Left lobe of liver (tissue), 2 donors: Measurements from ENCODE around the gene BEX3. TPM values are rescaled to one million over a fixed set of nuclear protein-coding genes. Genes with fewer than 3 reads are reported as not detected.
A peak's percentile ranks its signal among the peaks of the same experiment; 100 is the strongest.
"Not testable (repeated sequence)": the region's sequence is repeated elsewhere in the genome, so short reads cannot be mapped to it uniquely, and the experiment has no call there.

Experiments used
- ATAC-seq: fragments of 200-7000 bp; cut with Tn5 transposase; one replicate; pipeline ENCODE4 v1.9.1; 2020; ENCODE audit warnings: mild to moderate bottlenecking, moderate library complexity
- DNase-seq: peaks from one replicate; pipeline ENCODE4 v3.0.0-alpha.2; 2020; ENCODE audit warnings: low spot score
- total RNA-seq: library from RNA; stranded (reverse); gene quantifications from one replicate; pipeline ENCODE4 v1.2.1, GENCODE V29; 2021
- donor health status: DM: no; HTN: no; CAD: no; lungs with moderate emphysema.
- donor health status: DM: no; HTN: yes; CAD: no.

The BEX3 gene
- total RNA-seq, result 23.7 TPM

GRCh38 chrX:103376118-103376978 is at the start of gene BEX3:
Gene BEX3, plus strand, starts transcription at chrX:103376538. Its CDS starts 984 bp downstream, at chrX:103377522.
- DNase-seq, result peak; percentile 58
- ATAC-seq, result peak; percentile 95

- no peak for DNase-seq
Measured at GRCh38 chrX:103329991-103330390, 46.3 kb upstream of the BEX3 start, which contains the start of gene TCEAL7. Gene TCEAL7, plus strand, starts transcription at chrX:103330239. Its CDS starts 1,165 bp downstream, at chrX:103331404.

GRCh38 chrX:103330681-103331288 is 45.6 kb upstream of the BEX3 start:
- DNase-seq (no peak), ATAC-seq (no peak)

More at GRCh38 chrX:103329991-103330390, 46.3 kb upstream of the BEX3 start, which contains the start of gene TCEAL7:
- no peak for ATAC-seq

GRCh38 chrX:103338663-103339062 is 37.7 kb upstream of the BEX3 start:
- ATAC-seq, result no peak

GRCh38 chrX:103343105-103343504 is 33.2 kb upstream of the BEX3 start:
- peak; percentile 66 for ATAC-seq
- DNase-seq, result no peak

More at GRCh38 chrX:103338663-103339062, 37.7 kb upstream of the BEX3 start:
- DNase-seq, result no peak

- ATAC-seq, result no peak
Measured at GRCh38 chrX:103344606-103345005, 31.7 kb upstream of the BEX3 start.

GRCh38 chrX:103347682-103348397 is 28.5 kb upstream of the BEX3 start:
- ATAC-seq (no peak), DNase-seq (no peak)

More at GRCh38 chrX:103344606-103345005, 31.7 kb upstream of the BEX3 start:
- no peak for DNase-seq

- ATAC-seq (peak; percentile 87), DNase-seq (peak; percentile 51)
Measured at GRCh38 chrX:103356130-103356798, 20.1 kb upstream of the BEX3 start, which contains the start of gene TCEAL9. Gene TCEAL9, plus strand, starts transcription at chrX:103356506. Its CDS starts 1,179 bp downstream, at chrX:103357685.

GRCh38 chrX:103356858-103357257 is 19.5 kb upstream of the BEX3 start:
- ATAC-seq, result peak; percentile 60
- no peak for DNase-seq

- no peak for ATAC-seq
- DNase-seq, result no peak
Measured at GRCh38 chrX:103357871-103358270, 18.5 kb upstream of the BEX3 start.

GRCh38 chrX:103359605-103360004 is 16.7 kb upstream of the BEX3 start:
- not testable (repeated sequence) for ATAC-seq, DNase-seq

GRCh38 chrX:103360092-103360491 is 16.2 kb upstream of the BEX3 start:
- DNase-seq (no peak), ATAC-seq (no peak)

- ATAC-seq, result no peak
- no peak for DNase-seq
Measured at GRCh38 chrX:103360916-103361315, 15.4 kb upstream of the BEX3 start.

- no peak for DNase-seq
- ATAC-seq, result no peak
Measured at GRCh38 chrX:103361798-103362197, 14.5 kb upstream of the BEX3 start.

- no peak for ATAC-seq
Measured at GRCh38 chrX:103362474-103362873, 13.9 kb upstream of the BEX3 start.

GRCh38 chrX:103363046-103363445 is 13.3 kb upstream of the BEX3 start:
- ATAC-seq (no peak), DNase-seq (no peak)

More at GRCh38 chrX:103362474-103362873, 13.9 kb upstream of the BEX3 start:
- no peak for DNase-seq

GRCh38 chrX:103367502-103367901 is 8.8 kb upstream of the BEX3 start:
- no peak for DNase-seq
- ATAC-seq, result no peak

GRCh38 chrX:103369479-103369878 is 6.9 kb upstream of the BEX3 start:
- ATAC-seq, result no peak
- DNase-seq, result no peak

GRCh38 chrX:103372886-103373285 is 3.5 kb upstream of the BEX3 start:
- no peak for ATAC-seq
- DNase-seq, result no peak

- ATAC-seq (no peak), DNase-seq (no peak)
Measured at GRCh38 chrX:103373581-103373980, 2.8 kb upstream of the BEX3 start.

- DNase-seq (no peak), ATAC-seq (peak; percentile 60)
Measured at GRCh38 chrX:103376979-103377324, 614 bp downstream of the BEX3 start.
